HL-60 (cell line): ENCODE data around the gene MIPOL1.

Experiments
- DNase-seq, 2 experiments: peaks; one replicate each; pipeline ENCODE4 v3.0.0-alpha.2; 2010 to 2020; ENCODE audit warnings: low read depth in 1 of 2, low spot score in 1 of 2
- H3K27ac ChIP-seq: fragments of 250-450 bp; sonication (Bioruptor Pico); replicated peaks from 2 replicates; pipeline ENCODE4 v1.5.1; 2020; ENCODE audit warnings: mild to moderate bottlenecking, moderate library complexity
- H3K27me3 ChIP-seq: fragments of 250-450 bp; sonication (Bioruptor Pico); 2 replicates; pipeline ENCODE4 v1.5.1; 2021; ENCODE audit warnings: mild to moderate bottlenecking, moderate library complexity; ENCODE audit not compliant: insufficient read depth, poor library complexity, severe bottlenecking
- H3K4me3 ChIP-seq: replicated peaks from 2 replicates; pipeline ENCODE4 v1.5.1; 2011; ENCODE audit warnings: mild to moderate bottlenecking, control low read depth, low read length; ENCODE audit not compliant: insufficient read depth
- GABPA ChIP-seq: IDR thresholded peaks from 2 replicates; pipeline ENCODE4 v1.6.1; 2012; ENCODE audit warnings: low read depth
- POLR2AphosphoS5 ChIP-seq: IDR thresholded peaks from 2 replicates; pipeline ENCODE4 v1.6.1; 2012; ENCODE audit warnings: low read depth
- REST ChIP-seq: IDR thresholded peaks from 2 replicates; pipeline ENCODE4 v1.6.1; 2012; ENCODE audit warnings: low read depth; ENCODE audit not compliant: insufficient replicate concordance
- SPI1 ChIP-seq: IDR thresholded peaks from 2 replicates; pipeline ENCODE4 v1.6.1; 2012; ENCODE audit warnings: low read depth, mild to moderate bottlenecking, borderline replicate concordance
- TF ChIP-seq, protein P1 (sequence below): IDR thresholded peaks from one replicate; pipeline ENCODE4 v1.5.1; 2011; ENCODE audit warnings: low read length, control low read depth, inconsistent platforms; ENCODE audit not compliant: insufficient read depth

Gene MIPOL1

DNA sequence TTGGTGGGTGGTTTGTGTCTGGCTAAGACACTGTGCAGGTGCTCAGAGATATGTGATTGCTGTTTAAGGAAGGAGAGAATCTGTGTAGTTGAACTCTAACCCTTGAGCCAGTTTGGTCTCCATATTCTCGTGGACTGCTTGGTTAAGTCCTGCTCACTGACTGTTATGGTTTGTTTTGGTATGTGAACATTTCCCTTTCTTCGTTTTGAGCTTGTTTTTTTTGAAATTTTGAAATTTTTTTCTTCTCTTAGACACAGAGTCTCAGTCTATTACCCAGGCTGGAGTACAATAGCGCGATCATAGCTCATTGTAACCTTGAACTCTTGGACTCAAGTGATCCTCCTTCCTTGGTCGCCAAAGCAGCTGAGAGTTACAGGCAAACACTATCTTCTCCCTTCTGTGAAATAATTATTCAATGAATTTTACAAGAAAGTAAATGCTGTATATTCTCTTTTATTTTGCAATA is 40.0 kb downstream of the MIPOL1 start:
- DNase-seq, result no peak
- H3K27ac ChIP-seq, result no peak overlapping the region
- no peaks in the 10 kb centered on the region for H3K27me3 ChIP-seq
- H3K4me3 ChIP-seq, result no peak overlapping the region
- TF ChIP-seq GABPA, result no peak
- TF ChIP-seq, protein P1, sequence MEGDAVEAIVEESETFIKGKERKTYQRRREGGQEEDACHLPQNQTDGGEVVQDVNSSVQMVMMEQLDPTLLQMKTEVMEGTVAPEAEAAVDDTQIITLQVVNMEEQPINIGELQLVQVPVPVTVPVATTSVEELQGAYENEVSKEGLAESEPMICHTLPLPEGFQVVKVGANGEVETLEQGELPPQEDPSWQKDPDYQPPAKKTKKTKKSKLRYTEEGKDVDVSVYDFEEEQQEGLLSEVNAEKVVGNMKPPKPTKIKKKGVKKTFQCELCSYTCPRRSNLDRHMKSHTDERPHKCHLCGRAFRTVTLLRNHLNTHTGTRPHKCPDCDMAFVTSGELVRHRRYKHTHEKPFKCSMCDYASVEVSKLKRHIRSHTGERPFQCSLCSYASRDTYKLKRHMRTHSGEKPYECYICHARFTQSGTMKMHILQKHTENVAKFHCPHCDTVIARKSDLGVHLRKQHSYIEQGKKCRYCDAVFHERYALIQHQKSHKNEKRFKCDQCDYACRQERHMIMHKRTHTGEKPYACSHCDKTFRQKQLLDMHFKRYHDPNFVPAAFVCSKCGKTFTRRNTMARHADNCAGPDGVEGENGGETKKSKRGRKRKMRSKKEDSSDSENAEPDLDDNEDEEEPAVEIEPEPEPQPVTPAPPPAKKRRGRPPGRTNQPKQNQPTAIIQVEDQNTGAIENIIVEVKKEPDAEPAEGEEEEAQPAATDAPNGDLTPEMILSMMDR, result no peak
- TF ChIP-seq SPI1, result no peak
- TF ChIP-seq POLR2AphosphoS5, result no peak
- no peak for TF ChIP-seq REST

DNA sequence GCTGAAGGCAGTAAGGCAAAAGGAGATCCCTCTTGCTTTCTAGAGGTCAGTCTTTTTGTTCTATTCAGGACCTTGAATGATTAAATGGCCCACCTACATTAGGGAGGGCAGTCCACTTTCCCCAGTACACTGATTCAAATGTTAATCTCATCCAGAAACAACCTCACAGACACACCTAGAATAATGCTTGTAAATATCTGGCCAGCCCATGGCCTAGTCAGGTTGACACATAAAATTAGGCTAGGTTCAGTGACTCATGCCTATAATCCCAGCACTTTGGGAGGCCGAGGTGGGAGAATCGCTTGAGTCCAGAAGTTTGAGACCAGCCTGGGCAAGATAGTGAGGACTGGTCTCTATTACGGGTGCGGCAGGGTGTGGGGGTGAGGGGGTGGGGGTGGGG is 43.5 kb downstream of the MIPOL1 start:
- TF ChIP-seq GABPA (no peak), SPI1 (no peak), REST (no peak), POLR2AphosphoS5 (no peak)
- TF ChIP-seq, protein P1, result no peak
- no peak overlapping the region for H3K4me3 ChIP-seq

GRCh38 chr14:37246427-37246829 is 48.7 kb downstream of the MIPOL1 start:
- TF ChIP-seq, protein P1, result peak; percentile 41
- no peak for TF ChIP-seq SPI1
- no peak for TF ChIP-seq GABPA
- TF ChIP-seq POLR2AphosphoS5, result no peak
- TF ChIP-seq REST, result no peak
- no peak for DNase-seq

More for the DNA sequence above, 43.5 kb downstream of the MIPOL1 start:
- Histone ChIP-seq H3K27me3 (no peaks in the 10 kb centered on the region), H3K27ac (no peak overlapping the region)
- DNase-seq, result no peak

More at GRCh38 chr14:37246427-37246829, 48.7 kb downstream of the MIPOL1 start:
- no peak overlapping the region for H3K4me3 ChIP-seq
- H3K27ac ChIP-seq, result no peak overlapping the region
- no peaks in the 10 kb centered on the region for H3K27me3 ChIP-seq
